GM12892 (cell line): Measurements from ENCODE around the gene WDR36.

Experiments
- DNase-seq: peaks from one replicate; pipeline ENCODE4 v3.0.0; 2011; ENCODE audit not compliant: insufficient read length
- FAIRE-seq: peaks from 2 replicates; lab custom pipeline; 2011; peaks lifted over from hg19 to GRCh38; lab: Jason Lieb, UNC
- POLR2A ChIP-seq: IDR thresholded peaks from 2 replicates; pipeline ENCODE4 v1.6.1; 2011; ENCODE audit warnings: low read depth, low read length, control low read depth
- POLR2AphosphoS5 ChIP-seq: IDR thresholded peaks from 2 replicates; pipeline ENCODE4 v1.6.1; 2011; ENCODE audit warnings: low read depth, low read length, control low read depth
- TAF1 ChIP-seq: IDR thresholded peaks from 2 replicates; pipeline ENCODE4 v1.6.1; 2011; ENCODE audit warnings: low read depth, mild to moderate bottlenecking, control low read depth, low read length, borderline replicate concordance

WDR36 gene

GRCh38 chr5:111111956-111112355, 19.8 kb downstream of the WDR36 start:
- TF ChIP-seq POLR2AphosphoS5 (no peak), POLR2A (no peak), TAF1 (no peak)
- FAIRE-seq (peak; percentile 27), DNase-seq (no peak)

GRCh38 chr5:111113678-111114077, 21.5 kb downstream of the WDR36 start:
- peak; percentile 9 for FAIRE-seq
- TF ChIP-seq TAF1 (no peak), POLR2A (no peak), POLR2AphosphoS5 (no peak)
- no peak for DNase-seq

GRCh38 chr5:111115229-111115628, 23.1 kb downstream of the WDR36 start:
- TF ChIP-seq POLR2A (no peak), TAF1 (no peak), POLR2AphosphoS5 (no peak)
- no peak for FAIRE-seq

GRCh38 chr5:111116550-111116949, 24.4 kb downstream of the WDR36 start:
- FAIRE-seq: no peak
- DNase-seq: no peak
- TF ChIP-seq POLR2A: no peak
- no peak for TF ChIP-seq POLR2AphosphoS5
- no peak for TF ChIP-seq TAF1

More at GRCh38 chr5:111115229-111115628, 23.1 kb downstream of the WDR36 start:
- DNase-seq: no peak

GRCh38 chr5:111117136-111117535, 25.0 kb downstream of the WDR36 start:
- no peak for FAIRE-seq

GRCh38 chr5:111119221-111119620, 27.1 kb downstream of the WDR36 start:
- TF ChIP-seq POLR2AphosphoS5: no peak
- no peak for TF ChIP-seq TAF1
- TF ChIP-seq POLR2A: no peak
- DNase-seq (no peak), FAIRE-seq (peak; percentile 14)

More at GRCh38 chr5:111117136-111117535, 25.0 kb downstream of the WDR36 start:
- DNase-seq: no peak
- no peak for TF ChIP-seq TAF1
- no peak for TF ChIP-seq POLR2A
- no peak for TF ChIP-seq POLR2AphosphoS5

- no peak for TF ChIP-seq POLR2AphosphoS5
- no peak for TF ChIP-seq POLR2A
- TF ChIP-seq TAF1: no peak
- no peak for FAIRE-seq
- DNase-seq: no peak
These were observed 27.7 kb downstream of the WDR36 start for GRCh38 chr5:111119856-111120255.

GRCh38 chr5:111120911-111121310, 28.8 kb downstream of the WDR36 start:
- TF ChIP-seq POLR2AphosphoS5: no peak
- FAIRE-seq: no peak
- no peak for DNase-seq

GRCh38 chr5:111121926-111122325, 29.8 kb downstream of the WDR36 start:
- TF ChIP-seq POLR2A (no peak), POLR2AphosphoS5 (no peak), TAF1 (no peak)
- no peak for FAIRE-seq
- DNase-seq: no peak

GRCh38 chr5:111122398-111122797, 30.2 kb downstream of the WDR36 start:
- DNase-seq: no peak
- FAIRE-seq: peak; percentile 53
- TF ChIP-seq POLR2AphosphoS5 (no peak), POLR2A (no peak), TAF1 (no peak)

- TF ChIP-seq TAF1 (no peak), POLR2AphosphoS5 (no peak), POLR2A (no peak)
- FAIRE-seq (no peak), DNase-seq (no peak)
These were observed 32.6 kb downstream of the WDR36 start for GRCh38 chr5:111124793-111125192.

GRCh38 chr5:111126896-111127295, 34.7 kb downstream of the WDR36 start:
- TF ChIP-seq POLR2AphosphoS5 (no peak), TAF1 (no peak), POLR2A (no peak)
- DNase-seq (no peak), FAIRE-seq (no peak)

- DNase-seq: no peak
- TF ChIP-seq POLR2AphosphoS5: no peak
- no peak for TF ChIP-seq POLR2A
These were observed 35.5 kb downstream of the WDR36 start for GRCh38 chr5:111127453-111128195.

GRCh38 chr5:111129938-111130337, 37.8 kb downstream of the WDR36 start:
- TF ChIP-seq POLR2A (no peak), POLR2AphosphoS5 (no peak), TAF1 (no peak)
- FAIRE-seq (no peak), DNase-seq (no peak)

More at GRCh38 chr5:111127453-111128195, 35.5 kb downstream of the WDR36 start:
- no peak for FAIRE-seq
